ENCODE results near the gene PDAP1.
"Not testable (repeated sequence)": the region's sequence is repeated elsewhere in the genome, so short reads cannot be mapped to it uniquely, and the experiment has no call there.

The PDAP1 gene

DNA sequence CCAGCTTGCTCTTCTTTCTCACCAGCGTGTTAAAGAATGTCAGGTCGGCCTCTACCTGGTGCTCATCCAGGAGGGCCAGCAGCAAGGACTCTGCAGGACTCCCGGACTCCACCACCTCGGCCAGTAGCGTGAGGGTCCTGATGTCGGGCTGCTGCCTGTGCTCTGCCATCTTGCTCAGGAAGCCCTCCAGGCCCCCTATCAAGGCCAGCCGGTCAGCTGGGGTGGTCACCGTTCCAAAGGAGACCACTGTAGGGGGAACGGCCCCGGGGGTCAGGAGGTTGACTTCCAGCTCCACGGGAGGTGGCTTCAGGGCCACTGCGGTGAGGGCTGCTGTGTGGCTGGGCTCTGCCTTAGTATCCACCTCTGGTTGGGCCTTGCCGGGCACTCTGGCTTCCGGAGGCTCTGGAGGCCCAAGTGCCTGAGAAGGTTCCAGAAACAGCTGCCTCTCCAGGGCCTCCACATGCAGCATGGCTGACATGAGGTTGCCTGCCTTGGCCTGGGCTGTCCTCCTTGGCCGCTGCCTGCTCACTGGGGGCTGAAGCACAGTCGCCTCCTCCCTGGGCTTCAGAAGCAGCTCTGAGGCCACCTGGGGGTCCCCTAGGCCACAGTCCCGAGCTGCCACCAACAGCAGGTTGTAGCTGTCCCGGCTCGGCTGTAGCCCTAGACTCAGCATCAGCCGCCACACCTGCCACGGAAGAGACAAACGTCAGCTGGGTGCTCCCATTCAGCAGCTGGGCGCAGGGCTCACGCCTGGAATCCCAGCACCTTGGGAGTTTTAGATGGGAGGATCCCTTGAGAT lies 16.7 kb upstream of the PDAP1 start:
- no peak for DNase-seq (ENCODE audit: low read depth)

DNA sequence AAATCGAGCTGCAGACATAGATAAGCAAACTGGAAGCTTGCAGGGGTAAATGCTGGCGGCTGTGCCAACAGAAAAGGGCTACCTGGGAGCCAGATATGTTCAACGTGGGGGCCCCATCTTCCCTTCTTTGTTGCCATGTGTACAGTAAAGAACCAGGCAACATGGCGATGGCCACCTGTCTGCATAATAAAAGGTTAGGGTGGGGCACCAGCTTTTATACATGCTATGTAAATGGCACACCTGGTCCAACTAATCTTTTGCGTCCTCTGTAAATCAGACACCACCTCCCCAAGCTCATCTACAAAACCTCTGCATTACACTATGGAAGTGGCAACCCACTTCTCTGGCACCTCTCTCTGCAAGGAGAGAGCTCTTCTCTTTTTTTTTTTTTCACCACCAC lies 14.2 kb upstream of the PDAP1 start:
- no peak for DNase-seq (ENCODE audit: low read depth)

DNA sequence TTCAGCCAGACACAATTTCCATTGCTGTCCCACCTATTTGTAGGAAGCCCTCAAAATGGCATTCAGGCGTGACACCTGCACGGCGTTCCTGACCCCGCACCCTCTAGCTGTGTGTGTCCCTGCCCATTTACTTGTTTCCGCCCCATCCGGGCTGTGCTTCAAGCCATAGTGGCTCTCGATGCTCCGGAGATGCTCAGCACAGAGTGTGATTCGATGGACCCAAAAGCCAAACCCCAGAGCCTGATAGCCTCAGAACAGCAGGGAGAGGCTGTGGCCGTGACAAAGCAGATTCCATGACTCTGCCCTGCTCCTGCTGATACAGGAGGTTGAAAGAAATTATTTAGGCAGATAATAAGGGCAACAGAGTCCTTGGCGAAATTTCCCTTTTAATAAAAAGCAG lies 13.8 kb upstream of the PDAP1 start:
- DNase-seq (ENCODE audit: low read depth), result no peak

DNA sequence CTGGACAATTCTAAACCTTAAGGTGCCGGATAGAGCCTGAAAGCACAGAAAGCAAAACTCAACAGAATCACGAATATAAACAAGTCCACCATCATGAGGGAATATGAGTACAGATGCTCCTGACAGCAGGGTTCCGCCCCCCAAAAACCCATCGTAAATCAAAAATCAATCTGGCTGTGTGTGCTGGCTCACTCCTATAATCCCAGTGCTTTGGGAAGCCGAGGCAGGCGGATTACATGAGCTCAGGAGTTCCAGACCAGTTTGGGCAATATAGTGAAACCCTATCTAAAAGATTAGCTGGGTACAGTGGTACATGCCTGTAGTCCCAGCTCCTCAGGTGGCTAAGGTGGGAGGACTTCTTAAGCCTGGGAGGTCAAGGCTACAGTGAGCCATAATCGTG lies 12.6 kb upstream of the PDAP1 start:
- DNase-seq (ENCODE audit: low read depth), result no peak

DNA sequence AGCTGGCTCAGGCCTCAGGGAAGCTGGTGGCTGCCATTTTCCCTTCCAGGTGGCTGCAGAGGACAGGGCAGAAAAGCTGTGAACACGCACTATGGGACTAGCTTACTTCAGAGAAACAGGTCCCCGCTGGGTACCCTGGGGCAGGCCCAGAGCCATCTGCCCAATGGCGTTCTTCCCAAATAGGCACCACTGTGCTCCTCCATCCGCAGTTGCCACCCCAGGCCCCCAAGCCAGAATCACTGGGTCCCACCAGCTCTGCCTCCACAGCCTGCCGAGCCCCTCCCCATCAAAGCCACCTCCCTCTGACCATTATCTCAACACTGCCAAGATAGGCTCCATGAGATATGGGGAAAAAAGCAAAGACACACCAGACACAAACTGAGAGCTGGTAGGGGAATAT lies 11.8 kb upstream of the PDAP1 start:
- no peak for DNase-seq (ENCODE audit: low read depth)

DNA sequence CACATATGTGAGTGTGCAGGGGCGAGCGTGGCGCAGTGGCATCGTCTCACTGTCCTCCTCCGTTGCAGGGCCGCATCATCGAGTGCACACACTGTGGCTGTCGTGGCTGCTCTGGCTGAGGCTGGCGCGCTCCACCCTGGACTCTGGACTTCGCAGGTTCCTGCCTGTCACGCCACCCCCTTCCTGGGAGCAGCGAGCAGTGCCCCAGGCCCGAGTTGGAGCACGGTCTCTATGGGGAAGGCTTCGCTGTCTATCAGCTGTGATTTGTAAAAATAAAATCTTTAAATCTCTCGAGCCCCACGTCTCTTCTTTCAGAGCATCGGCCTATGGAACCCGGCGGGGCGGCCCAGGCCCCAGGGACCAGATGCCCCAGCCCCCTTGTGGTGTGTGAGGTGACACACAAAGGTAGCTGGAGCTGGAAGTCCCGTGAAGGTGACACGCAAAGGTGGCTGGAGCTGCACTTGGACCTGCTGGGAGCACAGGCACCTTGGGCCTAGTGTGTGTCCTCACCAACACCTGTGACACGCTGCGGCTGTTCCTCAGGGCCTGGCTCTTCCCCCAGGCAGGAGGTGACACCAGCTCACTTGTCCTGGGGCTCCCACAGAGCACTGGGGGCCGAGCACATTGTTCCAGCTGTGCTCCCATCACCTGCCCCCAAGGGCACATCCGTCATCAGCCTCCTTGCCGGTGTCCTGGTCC lies 11.1 kb upstream of the PDAP1 start:
- no peak for DNase-seq (ENCODE audit: low read depth)

DNA sequence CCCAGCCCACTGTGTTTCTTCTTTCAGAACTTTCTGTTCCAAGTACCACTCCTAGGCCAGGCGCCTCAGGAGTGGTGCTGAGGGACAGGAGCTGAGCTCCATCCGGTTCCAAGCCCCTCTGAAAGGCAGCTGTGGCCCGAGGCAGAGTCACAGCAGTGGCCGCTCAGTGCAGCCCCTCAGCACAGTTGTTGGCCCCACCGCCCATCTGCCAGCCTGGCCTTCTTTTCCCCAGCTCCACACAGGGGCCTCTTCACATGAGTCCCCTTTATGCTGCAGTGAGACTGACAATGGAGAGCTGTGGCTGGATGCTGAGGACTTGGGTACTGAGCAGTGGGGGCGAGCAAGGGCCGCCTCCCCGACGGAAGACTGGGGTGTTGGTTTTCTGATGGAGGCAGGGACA lies 9.9 kb upstream of the PDAP1 start:
- no peak for DNase-seq (ENCODE audit: low read depth)

DNA sequence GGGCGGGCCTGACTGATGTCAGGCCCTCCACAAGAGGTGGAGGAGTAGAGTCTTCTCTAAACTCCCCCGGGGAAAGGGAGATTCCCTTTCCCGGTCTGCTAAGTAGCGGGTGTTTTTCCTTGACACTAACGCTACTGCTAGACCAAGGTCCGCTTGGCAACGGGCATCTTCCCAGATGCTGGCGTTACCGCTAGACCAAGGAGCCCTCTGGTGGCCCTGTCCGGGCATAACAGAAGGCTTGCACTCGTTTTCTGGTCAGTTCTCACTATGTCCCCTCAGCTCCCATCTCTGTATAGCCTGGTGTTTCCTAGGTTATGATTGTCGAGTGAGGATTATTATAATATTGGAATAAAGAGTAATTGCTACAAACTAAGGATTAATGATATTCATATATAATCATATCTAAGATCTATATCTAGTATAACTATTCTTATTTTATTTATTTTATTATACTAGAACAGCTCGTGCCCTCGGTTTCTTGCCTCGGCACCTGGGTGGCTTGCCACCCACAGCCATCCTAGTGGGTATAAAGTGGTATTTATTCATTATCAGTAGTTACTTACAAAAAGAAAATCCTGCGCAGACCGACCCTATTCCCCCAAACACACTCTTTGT lies 7.2 kb upstream of the PDAP1 start:
- DNase-seq (ENCODE audit: low read depth), result not testable (repeated sequence)

DNA sequence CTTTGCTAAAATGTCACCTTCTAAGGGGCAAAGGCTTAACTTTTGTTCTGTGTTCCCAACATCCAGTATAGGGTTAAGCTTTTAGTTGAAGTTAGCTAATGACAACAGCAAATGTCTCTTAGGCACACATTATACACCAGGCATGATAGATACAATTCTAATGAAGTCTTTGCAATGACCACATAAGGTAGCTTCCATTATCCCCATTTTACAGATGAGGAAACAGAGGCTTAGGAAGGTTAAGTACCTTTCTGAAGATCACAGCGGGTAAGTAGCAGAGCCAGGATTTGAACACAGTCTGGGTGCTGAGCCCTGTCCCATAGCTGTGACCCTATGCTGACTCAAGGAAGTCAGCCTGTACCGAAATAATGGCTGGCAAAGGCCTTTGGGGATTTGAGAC lies 2.2 kb upstream of the PDAP1 start:
- no peak for DNase-seq (ENCODE audit: low read depth)

DNA sequence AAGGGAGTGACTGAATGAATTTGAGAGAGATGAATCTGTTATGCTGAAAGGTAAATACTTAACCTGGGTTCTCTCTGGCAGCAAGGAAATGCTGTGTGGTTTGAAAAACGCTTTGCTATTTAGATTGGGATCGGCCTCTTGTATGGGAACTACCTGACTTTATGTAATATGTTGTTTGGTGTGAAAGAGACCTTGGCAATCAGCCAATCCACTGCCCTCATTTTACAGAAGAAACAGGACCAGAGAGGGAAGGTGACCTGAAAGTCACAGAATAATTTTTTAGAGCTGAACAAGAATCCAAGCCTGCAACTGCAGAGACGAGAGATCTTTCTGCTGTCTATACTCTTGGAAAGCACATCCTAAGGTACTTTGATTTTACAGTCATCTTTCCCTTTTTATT lies 1.4 kb upstream of the PDAP1 start:
- DNase-seq (ENCODE audit: low read depth), result no peak

DNA sequence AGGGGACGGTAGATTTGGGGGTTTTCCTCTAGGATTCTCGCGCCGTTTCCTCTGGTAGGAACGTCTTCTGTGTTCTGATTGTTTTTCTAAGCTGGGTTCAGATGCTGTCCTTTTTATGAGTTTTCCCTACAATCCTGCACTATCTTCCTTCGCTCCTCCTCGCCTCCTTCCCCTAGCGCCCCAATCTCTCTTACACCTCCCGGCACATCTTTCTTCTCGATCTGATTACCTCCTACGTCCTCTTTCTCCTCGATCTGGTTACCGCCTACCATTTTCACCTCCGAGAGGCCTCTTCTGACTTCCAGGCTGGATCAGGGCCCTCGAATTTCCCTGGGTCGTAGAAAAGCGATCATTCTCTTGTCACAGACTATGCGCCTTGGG lies 785 bp upstream of the PDAP1 start:
- no peak for DNase-seq (ENCODE audit: low read depth)

DNA sequence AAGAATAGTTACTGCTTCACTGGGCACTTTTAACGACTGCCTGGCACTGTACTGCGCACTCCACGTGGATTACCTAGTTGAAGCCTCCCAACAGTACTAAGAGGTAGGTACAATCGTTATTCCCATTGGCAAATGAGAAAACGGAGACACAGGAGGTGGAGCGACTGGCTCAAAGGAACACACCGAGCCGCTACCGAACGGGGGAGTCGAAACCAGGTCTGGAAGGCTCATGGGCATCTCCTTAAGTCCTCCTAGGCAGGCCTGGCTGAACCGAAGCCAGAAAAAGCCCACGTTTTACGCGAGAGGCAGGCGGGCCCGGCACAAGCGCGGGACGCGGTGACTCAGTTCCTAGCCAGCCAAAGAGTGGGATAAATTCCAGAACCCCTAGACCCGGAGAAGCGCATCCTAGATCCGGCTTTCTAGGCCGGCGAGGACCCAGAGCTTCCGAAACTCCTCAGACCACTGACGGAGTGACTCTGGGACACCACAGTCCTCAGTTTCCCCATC lies 472 bp downstream of the PDAP1 start:
- DNase-seq (ENCODE audit: low read depth), result peak; percentile 25

DNA sequence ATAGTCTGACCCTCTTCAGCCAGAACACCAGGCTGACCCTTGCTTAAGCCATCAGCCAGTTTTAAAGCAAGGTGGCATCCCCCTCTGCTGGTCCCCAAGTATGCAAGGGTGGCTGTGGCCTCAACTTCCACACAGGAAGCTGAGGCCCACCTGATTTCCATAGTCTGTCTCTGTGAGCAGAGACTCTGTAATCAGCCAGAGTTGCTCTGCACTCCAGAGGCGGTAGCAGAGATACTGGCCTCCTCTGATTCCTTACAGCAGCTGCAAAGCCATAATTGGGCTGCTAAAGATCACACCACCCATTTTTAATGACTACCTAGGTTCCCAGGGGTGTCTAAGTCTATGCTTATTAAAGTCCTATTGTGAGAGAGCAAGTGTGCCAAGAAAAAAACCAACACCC lies 1.8 kb downstream of the PDAP1 start:
- DNase-seq (ENCODE audit: low read depth), result no peak

DNA sequence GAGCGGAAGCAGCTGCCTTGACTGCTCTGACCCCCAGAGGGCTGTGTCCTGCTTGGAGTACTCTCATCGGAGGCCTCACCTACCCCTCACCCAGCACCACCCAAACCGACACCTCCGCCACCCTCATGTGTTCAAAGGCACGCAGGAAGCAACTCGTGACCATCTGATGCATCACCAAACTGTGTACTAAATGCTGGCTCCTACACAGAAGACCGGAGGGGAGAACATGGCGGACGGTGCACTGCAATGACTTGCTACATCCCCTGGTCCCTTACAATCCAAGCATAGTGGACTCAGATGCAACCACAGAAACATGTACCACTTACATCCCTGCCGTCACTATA lies 3.4 kb downstream of the PDAP1 start:
- no peak for DNase-seq (ENCODE audit: low read depth)

DNA sequence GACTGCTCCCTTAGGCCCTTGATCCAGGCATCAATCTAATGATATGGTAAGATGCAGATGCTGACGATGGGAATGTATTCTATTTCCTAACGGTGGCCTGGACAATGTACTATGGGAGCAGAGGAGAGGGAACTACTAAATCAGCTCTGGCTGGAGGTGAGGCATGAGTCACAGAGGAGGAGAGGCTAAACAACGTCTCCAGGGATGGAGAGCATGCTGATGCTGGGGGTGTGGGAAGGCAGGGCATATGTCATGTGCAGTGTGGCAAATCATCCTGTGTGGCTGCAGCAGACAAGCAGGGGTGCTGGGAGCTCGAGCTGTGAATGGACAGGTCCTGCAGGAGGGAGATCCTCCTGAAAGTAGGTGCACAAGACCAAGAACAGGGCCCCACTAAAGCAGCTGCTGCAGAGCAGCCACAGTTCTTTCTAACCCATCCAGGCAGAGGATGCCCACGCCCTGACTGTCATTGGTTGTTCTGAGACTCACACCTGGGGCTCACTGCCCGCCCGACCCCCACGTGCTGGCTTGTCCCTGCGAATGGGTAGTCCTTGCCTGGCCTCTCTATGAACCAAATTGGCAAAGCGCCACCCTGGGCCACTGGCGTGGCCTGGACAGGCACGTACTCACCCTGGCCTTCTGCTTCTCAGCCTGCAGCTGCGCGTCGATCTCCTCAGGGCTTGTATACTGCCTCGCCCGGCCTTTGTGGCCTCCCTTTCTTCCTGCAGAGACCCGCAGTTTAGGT lies 4.0 kb downstream of the PDAP1 start:
- DNase-seq (ENCODE audit: low read depth), result no peak

DNA sequence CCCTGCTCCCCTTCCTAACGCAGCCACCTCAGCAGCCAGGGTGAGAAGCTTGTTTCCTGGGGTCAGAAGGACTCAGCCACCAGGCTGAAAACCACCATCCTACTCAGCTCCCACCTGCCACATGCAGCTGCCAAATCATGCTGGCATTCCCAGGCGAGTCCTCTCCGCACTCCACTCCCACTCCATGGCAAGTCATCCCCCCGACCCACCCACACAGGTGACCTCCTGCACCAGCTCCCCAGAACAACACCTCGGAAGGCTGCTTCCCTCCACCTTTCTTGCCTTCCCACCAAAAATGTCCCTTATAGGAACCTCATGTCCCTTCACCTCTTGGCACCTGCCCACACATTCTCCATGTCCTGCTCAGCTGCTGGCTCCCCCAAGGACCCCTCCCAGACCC lies 4.6 kb downstream of the PDAP1 start:
- no peak for DNase-seq (ENCODE audit: low read depth)

DNA sequence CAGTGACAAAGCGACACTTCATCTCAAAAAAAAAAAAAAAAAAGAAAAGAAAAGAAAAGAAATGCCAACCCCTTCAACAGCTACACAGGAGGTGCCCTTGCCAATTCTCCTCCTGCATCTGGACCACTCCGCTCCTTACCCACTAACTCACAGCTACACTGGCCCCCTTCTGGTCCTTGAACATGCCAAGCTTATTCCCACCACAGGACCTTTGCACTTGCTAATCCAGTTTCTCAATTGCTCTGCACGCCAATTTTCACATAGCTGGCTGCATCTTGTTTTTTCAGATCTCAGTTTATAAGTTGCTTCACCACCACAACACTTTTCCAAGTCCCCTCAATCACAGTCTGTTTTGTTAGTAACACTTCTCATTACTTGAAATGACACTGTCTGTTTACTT lies 5.5 kb downstream of the PDAP1 start:
- no peak for DNase-seq (ENCODE audit: low read depth)

DNA sequence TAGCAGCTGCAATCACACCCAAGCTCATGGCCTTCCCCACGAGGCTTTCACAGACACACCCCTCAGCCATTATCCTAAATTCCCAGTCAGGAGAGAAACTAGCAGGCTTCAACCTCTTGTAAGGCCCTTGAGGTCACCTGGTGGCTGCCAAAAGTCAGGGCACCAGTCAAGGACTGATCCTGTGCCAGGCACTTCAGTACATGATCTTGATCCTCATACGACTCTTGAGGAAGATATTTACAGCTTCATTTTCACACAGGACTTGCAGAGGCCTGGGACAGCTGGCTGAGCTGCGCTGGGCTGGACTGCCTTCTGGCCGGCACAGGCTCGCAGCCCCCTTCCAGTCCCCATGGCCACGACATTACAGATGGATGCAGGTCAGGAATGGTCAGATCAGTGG lies 8.8 kb downstream of the PDAP1 start:
- no peak for DNase-seq (ENCODE audit: low read depth)

DNA sequence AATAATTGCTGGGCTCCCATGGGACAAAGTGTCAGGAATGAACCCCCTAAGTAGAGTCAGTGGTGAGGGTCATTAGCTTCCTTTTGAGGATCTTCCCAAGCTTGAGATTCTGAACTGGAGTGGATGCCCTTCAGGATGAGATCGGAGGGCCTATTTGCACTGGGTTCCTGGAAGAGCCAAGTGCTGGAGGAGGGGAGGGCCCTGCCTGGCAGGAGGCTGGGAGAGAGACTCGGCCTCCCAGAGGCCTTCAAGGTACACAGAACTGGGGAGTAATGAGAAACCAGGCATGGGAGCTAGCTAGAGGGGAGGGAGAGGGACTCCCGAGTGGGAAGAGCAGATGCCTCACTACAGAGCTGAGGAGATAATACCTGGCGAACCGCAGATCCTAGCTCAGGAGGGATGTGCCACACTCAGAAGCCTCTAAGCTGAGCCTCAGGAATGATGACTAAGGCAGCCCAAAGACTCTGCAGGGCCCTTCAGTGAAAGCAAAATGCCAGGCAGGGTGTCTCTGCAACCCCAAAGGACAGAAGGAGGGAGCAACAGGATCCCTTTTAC lies 9.4 kb downstream of the PDAP1 start:
- DNase-seq (ENCODE audit: low read depth), result no peak

DNA sequence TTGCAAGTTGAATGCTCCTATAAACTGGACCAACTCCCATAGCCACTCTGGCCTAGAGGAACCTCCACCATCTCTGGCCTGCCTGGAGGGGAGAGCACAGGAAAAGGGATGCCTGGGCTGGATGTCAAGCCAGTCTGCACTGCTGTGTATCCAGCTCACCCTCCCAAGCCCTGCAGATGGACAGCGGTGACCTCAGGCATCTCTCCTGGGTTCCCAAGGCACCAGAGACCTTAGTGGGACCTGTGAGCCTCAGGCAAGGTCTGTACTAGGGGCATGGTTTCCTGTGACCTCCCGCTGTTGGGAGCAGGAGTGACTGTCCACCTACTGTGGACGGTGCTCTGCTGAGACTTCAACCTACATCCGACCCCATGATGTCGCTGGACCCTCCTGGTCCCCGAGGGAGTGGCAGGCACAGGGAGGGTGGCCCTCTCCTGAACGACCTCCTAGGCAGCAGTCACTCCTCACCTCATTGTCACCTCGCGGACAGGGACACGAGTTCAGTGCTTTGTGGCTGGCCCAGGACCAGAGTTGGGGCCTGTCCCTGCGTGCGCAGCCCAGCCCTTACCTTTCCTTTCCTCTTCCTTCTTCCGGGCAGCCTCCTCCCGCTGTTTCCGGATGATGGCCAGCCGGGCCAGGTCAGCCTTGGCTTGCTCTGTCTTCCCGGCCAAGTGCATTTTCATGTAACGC lies 11.0 kb downstream of the PDAP1 start:
- no peak for DNase-seq (ENCODE audit: low read depth)

DNA sequence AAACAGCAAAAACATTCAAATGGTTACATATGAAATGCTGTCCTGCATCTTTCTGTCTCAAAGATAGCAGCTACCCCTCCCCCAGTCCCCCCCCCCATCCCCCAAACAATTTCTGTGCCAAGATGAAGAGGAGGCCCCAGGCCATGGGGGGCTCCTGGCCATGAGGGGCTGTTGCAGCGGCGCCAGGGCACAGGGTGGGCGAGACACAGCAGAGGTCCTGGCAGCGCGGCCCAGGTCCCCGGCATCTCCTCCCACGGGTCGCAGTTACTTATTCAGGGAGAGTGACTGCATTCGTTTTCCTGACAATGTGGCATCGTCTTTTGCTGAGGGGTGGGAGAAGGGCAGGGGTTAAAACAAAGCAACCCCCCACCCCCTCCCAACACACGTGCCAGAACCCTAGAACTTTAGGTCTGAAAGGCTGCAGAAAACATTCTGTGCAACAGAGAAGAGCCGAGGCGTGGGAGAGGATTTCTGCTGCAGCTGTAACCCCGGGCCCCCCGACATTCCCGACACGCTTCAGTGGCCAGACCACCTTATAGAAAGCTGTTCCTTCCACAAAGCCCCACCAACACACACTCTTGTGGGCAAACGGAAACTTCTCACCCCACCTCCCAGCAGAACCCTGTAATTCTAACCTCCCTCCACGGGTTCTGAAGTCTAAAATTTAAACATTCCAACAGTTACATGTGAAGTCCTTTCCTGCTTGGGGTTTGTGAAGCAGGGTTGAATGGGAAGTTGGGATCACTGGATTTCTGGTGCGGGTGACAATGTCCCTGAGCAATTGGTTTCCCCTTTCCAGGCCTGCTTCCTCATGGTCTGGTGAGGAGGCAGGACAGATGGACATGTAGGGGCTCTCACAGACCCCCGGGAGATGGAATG lies 11.7 kb downstream of the PDAP1 start:
- no peak for DNase-seq (ENCODE audit: low read depth)
